HG03342 (cell line): ENCODE results near the gene TENM3.

Experiments used
- ATAC-seq: cut with Tn5 transposase; IDR thresholded peaks from one replicate; pipeline ENCODE4 v1.9.1; 2021; ENCODE audit warnings: mild to moderate bottlenecking, moderate library complexity; ENCODE audit not compliant: unreplicated experiment

Gene TENM3

GRCh38 chr4:182760551-182761043 is 517.4 kb downstream of the TENM3 start:
- ATAC-seq = no peak

DNA sequence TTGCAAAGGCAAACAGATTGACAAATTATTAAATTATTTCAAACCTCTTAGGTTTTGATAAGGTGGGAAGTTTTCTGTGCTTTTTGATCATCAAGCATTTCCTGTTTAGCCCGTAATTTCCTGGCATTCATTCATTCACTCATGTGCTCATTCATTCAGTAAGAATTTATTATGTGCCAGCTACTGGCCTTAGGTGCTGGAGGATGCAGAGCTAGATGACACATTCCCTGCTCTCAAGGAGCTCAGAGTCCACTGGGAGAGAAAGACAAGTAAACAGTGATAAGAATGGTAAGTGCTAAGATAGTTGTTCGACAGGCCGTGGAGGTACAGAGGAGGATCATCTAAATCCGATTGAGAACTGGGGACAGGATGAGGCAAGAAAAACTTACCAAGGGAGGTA is 520.9 kb downstream of the TENM3 start:
- ATAC-seq = no peak

GRCh38 chr4:182764642-182765041 is 521.4 kb downstream of the TENM3 start:
- ATAC-seq = no peak

- no peak for ATAC-seq
These were observed 523.0 kb downstream of the TENM3 start for GRCh38 chr4:182765987-182766856.

DNA sequence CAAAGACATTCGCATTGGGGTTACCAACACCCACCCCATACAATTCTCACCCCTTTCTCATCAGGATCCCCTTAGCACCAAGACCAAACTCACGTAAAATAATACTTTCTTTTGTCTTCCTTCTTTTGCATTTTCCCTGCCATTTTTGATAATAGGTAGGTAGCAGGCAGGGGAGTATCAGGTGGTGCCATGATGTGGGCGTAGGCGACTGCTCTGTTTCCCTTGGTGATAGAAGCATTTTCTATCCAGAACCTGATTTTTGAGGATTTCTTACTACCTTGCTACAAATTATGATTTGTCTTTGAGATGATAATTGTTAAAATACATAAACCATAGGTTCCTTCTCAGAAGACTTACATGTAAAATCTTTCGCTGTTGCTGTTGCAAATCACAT is 523.7 kb downstream of the TENM3 start:
- no peak for ATAC-seq

- no peak for ATAC-seq
These were observed 525.6 kb downstream of the TENM3 start for GRCh38 chr4:182768838-182769237.

DNA sequence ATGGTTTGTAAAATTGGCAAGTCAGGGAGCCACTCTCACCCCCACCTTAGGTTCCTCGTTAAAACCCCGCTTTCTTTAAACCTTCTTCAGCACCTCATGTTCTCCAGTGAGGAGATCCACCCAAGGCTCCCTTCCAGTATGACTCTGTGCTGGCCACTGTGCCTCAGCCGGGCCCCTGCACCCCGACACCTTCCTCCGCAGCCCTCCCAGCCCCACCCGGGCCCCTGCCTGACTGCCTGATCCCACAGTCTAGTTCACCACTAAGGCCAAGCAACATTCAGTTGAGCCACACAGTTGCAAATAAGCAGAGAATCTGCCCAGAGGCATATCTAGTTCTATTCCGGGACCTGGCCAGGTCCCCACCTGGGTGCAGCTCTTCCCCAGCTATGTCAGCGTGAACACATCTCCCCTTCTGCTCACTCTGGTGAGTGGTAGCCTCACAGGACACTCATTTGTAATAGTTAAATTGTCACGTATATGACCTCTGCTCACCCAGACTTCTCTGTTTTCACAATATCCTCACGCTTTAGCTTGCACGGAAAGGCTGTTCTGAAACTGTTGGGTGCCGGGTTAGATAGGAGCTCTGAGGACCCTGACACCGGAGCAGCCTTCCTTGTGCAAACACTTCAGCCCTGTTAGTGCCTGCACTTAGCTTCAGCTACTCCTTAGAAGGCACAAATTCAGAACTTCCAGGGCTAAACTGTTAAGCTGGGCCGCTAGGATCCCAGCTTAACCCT is 527.2 kb downstream of the TENM3 start:
- ATAC-seq = no peak

- ATAC-seq = no peak
These were observed 527.9 kb downstream of the TENM3 start for GRCh38 chr4:182770996-182771514.

DNA sequence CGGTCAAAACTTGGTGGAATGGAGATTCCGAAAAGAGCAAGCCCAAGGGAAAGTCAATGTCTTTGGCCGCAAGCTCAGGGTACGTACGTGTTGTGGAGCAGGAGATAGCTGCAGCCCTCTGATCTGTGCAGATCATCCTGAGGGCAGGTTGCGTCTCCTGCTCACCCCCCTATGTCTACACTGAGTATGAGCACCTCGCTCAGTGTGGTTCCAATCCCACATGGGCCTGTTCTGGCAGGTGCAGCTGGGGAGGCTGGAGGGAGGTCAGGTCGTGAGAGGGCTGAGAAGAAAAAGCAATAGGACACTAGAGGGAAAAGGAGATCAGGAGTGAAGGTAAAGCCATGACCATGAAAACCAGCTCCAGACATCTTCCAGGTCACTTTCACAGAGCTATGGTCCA is 531.9 kb downstream of the TENM3 start:
- no peak for ATAC-seq

DNA sequence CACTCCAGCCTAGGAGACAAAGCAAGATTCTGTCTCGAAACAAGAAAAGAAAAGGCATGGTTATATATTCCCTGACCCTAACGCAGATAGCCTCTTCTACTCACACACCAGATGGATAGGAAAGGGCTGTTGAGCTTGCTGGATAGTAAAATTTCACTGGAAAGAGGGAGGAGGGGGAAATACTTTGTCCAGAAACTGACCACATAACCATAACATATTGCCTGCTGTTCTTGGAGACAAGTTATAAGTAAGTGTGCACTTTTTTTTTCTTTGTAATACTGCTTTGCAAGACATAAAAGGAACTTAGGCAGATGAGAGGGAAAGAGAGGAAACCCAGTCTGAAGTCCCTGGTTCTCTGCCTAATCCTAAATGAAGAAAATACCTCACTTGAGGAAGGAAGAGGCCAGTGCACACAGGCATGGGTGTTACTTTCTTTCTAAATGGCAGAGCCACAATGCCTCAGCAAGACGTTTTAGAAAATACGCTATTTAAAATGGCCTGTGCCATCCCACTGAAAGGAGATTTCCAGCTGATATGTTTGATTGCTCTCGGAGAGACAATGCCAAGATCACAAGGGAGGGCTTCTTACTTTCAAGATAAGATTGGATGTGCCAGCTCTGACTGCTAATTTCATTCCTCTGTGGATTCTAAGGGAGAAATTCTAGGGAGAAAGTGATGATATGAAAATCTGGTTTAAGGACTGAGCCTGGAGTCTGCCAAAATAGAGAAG is 533.3 kb downstream of the TENM3 start:
- ATAC-seq = no peak

DNA sequence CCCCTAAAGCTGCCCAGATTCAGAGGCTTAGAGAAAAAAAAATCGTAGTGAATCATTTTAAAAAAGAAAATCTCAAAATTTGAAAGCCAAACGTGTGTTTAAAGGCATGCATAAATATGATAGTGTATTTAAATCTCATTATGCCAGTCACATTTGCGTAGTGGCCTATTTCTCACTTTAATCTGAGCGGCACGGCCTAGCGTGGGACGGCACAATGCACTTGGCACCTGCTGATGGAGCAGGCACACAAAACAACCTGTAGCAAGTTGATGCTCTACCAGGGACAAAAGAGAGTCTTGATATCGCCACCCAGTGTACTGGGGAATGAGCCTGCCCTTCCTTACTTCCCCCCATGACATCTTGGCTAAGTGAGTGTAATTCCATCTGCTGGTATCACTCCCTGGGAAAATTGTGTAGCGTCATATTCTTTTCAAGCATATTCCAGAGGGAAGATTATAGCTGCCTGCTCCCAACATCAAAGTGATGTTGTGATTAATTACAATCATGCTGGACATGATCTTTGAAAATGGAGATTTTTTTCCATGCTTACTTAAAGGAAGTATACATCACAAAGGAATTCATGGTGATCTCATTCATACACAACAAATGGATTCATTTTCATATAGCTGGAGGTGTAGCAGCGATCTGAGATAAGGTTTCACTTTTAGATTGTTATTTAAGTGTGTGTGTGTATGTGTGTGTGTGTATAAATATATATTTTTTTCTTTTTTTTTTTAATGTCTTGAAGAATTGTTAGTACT is 535.2 kb downstream of the TENM3 start:
- no peak for ATAC-seq

GRCh38 chr4:182786991-182787390 is 543.8 kb downstream of the TENM3 start:
- ATAC-seq = no peak

- no peak for ATAC-seq
These were observed 545.0 kb downstream of the TENM3 start for GRCh38 chr4:182788201-182788600.

GRCh38 chr4:182789529-182789928 is 546.3 kb downstream of the TENM3 start:
- ATAC-seq = no peak

GRCh38 chr4:182795446-182796238 is 552.4 kb downstream of the TENM3 start:
- no peak for ATAC-seq

GRCh38 chr4:182799515-182800215 is 556.5 kb downstream of the TENM3 start:
- ATAC-seq = no peak

DNA sequence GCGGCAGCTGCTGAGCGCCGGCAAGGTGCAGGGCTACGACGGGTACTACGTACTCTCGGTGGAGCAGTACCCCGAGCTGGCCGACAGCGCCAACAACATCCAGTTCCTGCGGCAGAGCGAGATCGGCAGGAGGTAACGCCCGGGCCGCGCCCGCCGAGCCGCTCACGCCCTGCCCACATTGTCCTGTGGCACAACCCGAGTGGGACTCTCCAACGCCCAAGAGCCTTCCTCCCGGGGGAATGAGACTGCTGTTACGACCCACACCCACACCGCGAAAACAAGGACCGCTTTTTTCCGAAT is 557.0 kb downstream of the TENM3 start:
- ATAC-seq = no peak

- no peak for ATAC-seq
These were observed 558.4 kb downstream of the TENM3 start for GRCh38 chr4:182801636-182802035.

- ATAC-seq = no peak
These were observed 559.4 kb downstream of the TENM3 start for GRCh38 chr4:182802621-182803020.
